ENCODE data around the gene FKBP5.
"Not testable (repeated sequence)": the region's sequence is repeated elsewhere in the genome, so short reads cannot be mapped to it uniquely, and the experiment has no call there.

FKBP5 gene

DNA sequence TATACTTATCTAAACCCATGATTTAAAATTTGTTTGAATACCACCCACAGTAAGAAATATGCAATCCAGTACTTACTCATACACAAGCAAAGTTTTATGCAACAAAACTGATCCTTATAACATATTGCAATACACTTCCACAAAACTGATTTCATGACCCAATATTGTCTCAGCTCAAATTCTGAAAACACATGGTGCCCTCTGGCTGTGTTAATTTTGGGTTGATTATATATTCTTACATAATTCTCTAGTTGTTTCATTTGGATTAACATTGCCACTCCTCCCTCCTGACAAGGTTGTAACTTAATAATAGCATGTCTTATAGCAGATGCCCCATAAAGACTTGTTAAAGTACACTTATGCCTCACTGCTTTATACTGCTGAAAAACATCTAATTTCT is 103.1 kb downstream of the FKBP5 start:
- H3K27me3 Mint-ChIP-seq = no peaks in the 10 kb centered on the region
- no peak for DNase-seq
- H3K9me3 Mint-ChIP-seq = no peaks in the 10 kb centered on the region
- no peak overlapping the region for H3K4me3 Mint-ChIP-seq
- peaks cover 23% of the 10 kb centered on the region for H3K36me3 Mint-ChIP-seq (ENCODE audit: insufficient read depth)
- H3K27ac Mint-ChIP-seq = peak overlapping the region; percentile 55 to 81
- ATAC-seq (replicated peaks) = no peak
- H3K4me1 Mint-ChIP-seq (ENCODE audit: low read depth in 2 of 2) = peaks cover 16 to 38% of the 10 kb centered on the region in 2 donors

- H3K4me3 Mint-ChIP-seq = no peak overlapping the region
- H3K27ac Mint-ChIP-seq = peak overlapping the region; percentile 38 to 49
- peaks cover 12 to 33% of the 10 kb centered on the region in 2 donors for H3K4me1 Mint-ChIP-seq (ENCODE audit: low read depth in 2 of 2)
- DNase-seq = peak; percentile 65 to 74 (median 72)
- peaks cover 27% of the 10 kb centered on the region for H3K36me3 Mint-ChIP-seq (ENCODE audit: insufficient read depth)
- ATAC-seq (replicated peaks) = peak; percentile 75
- no peaks in the 10 kb centered on the region for H3K9me3 Mint-ChIP-seq
- no peaks in the 10 kb centered on the region for H3K27me3 Mint-ChIP-seq
Measured at GRCh38 chr6:35583893-35584688, 104.6 kb downstream of the FKBP5 start.

DNA sequence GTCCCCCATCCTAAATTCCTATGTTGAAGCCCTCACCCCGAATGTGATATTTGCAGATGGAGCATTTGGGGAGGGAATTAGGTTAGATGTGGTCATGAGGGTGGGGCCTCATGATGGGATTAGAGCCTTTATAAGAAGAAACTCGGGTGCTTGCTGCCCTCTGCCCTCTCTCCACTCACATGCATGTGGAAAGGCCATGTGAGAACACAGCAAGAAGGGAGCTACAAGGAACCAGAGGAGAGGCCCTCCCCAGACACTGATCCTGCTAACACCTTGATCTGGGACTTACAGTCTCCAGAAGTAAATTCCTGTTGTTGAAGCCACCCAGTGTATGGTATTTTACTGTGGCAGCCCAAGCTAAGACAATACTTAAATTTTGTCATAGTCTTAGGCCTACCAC is 106.4 kb downstream of the FKBP5 start:
- Mint-ChIP-seq H3K9me3 (no peaks in the 10 kb centered on the region), H3K4me3 (no peak overlapping the region), H3K36me3 (ENCODE audit: insufficient read depth) (peaks cover 35% of the 10 kb centered on the region), H3K4me1 (ENCODE audit: low read depth in 2 of 2) (peaks cover 12 to 29% of the 10 kb centered on the region in 2 donors), H3K27ac (no peak overlapping the region), H3K27me3 (no peaks in the 10 kb centered on the region)
- no peak for DNase-seq
- ATAC-seq (replicated peaks) = no peak

DNA sequence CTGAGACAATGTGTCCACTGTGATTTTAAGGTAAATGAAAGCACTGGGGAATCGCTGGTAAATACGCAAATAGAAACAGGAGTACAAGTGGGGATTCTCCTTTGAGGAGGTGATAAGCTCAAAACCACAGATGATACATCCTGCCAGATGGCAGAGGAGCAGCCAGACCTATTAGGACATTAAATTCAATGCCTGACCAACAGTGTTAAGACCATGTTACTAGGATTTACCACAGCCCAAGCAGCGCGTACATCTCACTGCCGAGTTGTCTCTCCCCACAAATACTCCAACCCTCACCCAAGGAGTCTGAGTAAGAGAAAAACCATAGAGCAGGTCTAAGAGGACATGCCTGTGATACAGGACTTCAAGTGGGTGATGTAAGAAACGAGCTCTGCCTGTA is 107.1 kb downstream of the FKBP5 start:
- Mint-ChIP-seq H3K4me1 (ENCODE audit: low read depth in 2 of 2) (peaks cover 12 to 27% of the 10 kb centered on the region in 2 donors), H3K4me3 (no peak overlapping the region), H3K9me3 (no peaks in the 10 kb centered on the region), H3K36me3 (ENCODE audit: insufficient read depth) (peaks cover 37% of the 10 kb centered on the region), H3K27me3 (no peaks in the 10 kb centered on the region), H3K27ac (peak overlapping the region in 1 of 2 donors; percentile 46)
- DNase-seq = no peak
- ATAC-seq (replicated peaks) = no peak

- H3K4me3 Mint-ChIP-seq = no peak overlapping the region
- peaks cover 37% of the 10 kb centered on the region for H3K36me3 Mint-ChIP-seq (ENCODE audit: insufficient read depth)
- H3K4me1 Mint-ChIP-seq (ENCODE audit: low read depth in 2 of 2) = peaks cover 8 to 19% of the 10 kb centered on the region in 2 donors
- H3K27ac Mint-ChIP-seq = no peak overlapping the region
- H3K27me3 Mint-ChIP-seq = no peaks in the 10 kb centered on the region
- ATAC-seq (replicated peaks) (no peak), DNase-seq (no peak)
- H3K9me3 Mint-ChIP-seq = no peaks in the 10 kb centered on the region
Measured at GRCh38 chr6:35580836-35581235, 107.9 kb downstream of the FKBP5 start.

DNA sequence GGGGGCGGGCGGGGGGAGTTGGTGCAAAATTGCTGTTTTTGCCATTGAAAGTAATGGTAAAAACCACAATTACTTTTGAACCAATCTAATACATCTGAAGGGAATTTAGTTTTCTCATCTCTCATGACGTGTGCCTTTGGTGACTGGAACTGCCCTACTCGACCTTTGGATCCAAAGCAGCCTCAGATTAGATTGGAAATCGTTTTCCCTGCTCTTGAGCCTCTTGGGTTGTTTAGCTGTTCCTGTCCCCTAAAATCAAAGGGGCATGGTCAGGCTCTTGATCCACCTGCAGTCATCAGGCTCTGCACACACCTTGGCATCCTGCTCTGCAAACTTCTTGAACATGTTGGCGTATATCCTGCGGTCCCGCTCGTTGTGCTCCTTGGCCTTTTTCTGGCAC is 112.0 kb downstream of the FKBP5 start:
- Mint-ChIP-seq H3K27ac (no peak overlapping the region), H3K27me3 (no peaks in the 10 kb centered on the region), H3K9me3 (no peaks in the 10 kb centered on the region), H3K4me3 (no peak overlapping the region), H3K4me1 (ENCODE audit: low read depth in 2 of 2) (peaks cover 0 to 2% of the 10 kb centered on the region in 2 donors), H3K36me3 (ENCODE audit: insufficient read depth) (peaks cover 65% of the 10 kb centered on the region)
- DNase-seq = no peak
- no peak for ATAC-seq (replicated peaks)

DNA sequence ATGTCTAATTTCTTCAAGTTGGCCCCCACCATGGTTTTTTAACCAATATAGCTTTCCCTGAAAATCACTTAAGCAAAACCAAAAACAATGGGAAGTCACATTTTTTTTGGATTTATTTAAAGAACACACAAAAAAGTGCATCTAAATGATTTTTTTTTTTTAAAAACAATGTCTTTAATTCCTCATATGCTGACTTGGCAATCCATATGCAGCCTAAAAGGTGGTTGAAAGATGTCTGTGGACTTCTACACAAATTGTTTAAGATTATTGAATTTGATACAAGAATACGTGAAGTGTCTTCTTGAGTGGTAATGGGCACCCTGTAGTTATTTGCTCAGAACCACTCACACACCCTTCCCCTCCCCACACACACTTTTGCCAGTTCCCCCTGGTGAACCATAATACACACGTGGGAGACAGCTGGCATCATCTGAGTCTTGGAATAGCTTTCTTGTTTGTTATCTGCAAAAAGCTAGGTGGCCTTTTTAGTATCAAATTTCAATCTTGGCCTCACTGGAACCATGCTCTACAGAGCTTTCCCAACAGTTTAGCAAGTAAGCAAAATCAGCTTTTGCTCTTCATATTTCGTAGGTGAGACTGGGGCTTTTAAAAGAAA is 115.1 kb downstream of the FKBP5 start:
- H3K4me3 Mint-ChIP-seq = no peak overlapping the region
- DNase-seq (no peak), ATAC-seq (replicated peaks) (no peak)
- H3K9me3 Mint-ChIP-seq = no peaks in the 10 kb centered on the region
- H3K27me3 Mint-ChIP-seq = no peaks in the 10 kb centered on the region
- H3K36me3 Mint-ChIP-seq (ENCODE audit: insufficient read depth) = peaks cover 58% of the 10 kb centered on the region
- no peak overlapping the region for H3K27ac Mint-ChIP-seq
- no peaks in the 10 kb centered on the region for H3K4me1 Mint-ChIP-seq (ENCODE audit: low read depth in 2 of 2)

DNA sequence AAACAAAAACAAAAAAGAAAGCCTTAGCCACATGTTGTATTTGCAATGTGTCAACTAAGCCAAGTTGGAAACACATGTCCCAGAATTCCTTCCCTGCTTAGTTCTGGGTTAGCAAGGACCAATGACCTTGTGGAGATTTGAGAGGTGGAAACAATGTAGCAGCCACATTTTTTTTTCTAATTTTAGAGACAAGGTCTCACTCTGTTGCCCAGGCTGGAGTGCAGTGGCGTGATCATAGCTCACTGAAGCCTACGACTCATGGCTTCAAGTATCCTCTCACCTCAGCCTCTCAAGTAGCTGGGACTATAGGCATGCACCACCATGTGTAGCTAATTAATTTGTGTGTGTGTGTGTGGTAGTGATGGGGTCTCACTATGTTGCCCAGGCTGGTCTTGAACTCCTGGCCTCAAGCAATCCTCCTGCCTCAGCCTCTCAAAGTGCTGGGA is 117.8 kb downstream of the FKBP5 start:
- DNase-seq; H3K9me3 Mint-ChIP-seq; ATAC-seq (replicated peaks); H3K27me3 Mint-ChIP-seq; H3K27ac Mint-ChIP-seq; H3K4me3 Mint-ChIP-seq; H3K4me1 Mint-ChIP-seq (ENCODE audit: low read depth in 2 of 2): not testable (repeated sequence)
- H3K36me3 Mint-ChIP-seq (ENCODE audit: insufficient read depth) = peaks cover 33% of the 10 kb centered on the region

GRCh38 chr6:35569011-35569461 is 119.7 kb downstream of the FKBP5 start:
- no peak overlapping the region for H3K4me3 Mint-ChIP-seq
- no peaks in the 10 kb centered on the region for H3K9me3 Mint-ChIP-seq
- DNase-seq (peak in 2 of 3 experiments; percentile 8 to 26), ATAC-seq (replicated peaks) (peak; percentile 66)
- no peak overlapping the region for H3K27ac Mint-ChIP-seq
- peaks cover 12 to 19% of the 10 kb centered on the region in 2 donors for H3K27me3 Mint-ChIP-seq
- H3K36me3 Mint-ChIP-seq (ENCODE audit: insufficient read depth) = peaks cover 20% of the 10 kb centered on the region
- no peaks in the 10 kb centered on the region for H3K4me1 Mint-ChIP-seq (ENCODE audit: low read depth in 2 of 2)

DNA sequence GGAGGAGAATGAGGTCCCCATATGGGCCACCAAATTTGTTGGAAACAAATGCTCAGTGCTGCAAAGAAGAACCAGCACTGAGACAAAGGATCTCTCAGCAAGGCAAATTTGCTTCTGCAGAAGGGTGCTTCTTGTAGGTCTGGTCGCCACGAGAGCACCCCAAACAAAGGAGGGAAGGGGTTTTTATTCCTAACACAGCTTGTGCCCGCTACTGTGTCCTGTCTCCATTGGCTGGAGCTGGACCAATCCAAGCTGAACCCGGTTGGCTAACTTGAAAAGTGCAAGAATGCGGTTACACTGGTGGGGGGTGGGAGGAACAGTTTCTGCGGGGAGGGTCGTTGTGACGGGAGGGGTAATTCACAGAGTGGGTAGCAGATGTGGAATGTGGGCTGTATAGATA is 121.9 kb downstream of the FKBP5 start:
- ATAC-seq (replicated peaks) = no peak
- DNase-seq = no peak
- H3K27ac Mint-ChIP-seq = peak overlapping the region in 1 of 2 donors; percentile 15
- no peaks in the 10 kb centered on the region for H3K9me3 Mint-ChIP-seq
- peaks cover 25 to 31% of the 10 kb centered on the region in 2 donors for H3K27me3 Mint-ChIP-seq
- peaks cover 4% of the 10 kb centered on the region for H3K36me3 Mint-ChIP-seq (ENCODE audit: insufficient read depth)
- H3K4me1 Mint-ChIP-seq (ENCODE audit: low read depth in 2 of 2) = no peaks in the 10 kb centered on the region
- no peak overlapping the region for H3K4me3 Mint-ChIP-seq

DNA sequence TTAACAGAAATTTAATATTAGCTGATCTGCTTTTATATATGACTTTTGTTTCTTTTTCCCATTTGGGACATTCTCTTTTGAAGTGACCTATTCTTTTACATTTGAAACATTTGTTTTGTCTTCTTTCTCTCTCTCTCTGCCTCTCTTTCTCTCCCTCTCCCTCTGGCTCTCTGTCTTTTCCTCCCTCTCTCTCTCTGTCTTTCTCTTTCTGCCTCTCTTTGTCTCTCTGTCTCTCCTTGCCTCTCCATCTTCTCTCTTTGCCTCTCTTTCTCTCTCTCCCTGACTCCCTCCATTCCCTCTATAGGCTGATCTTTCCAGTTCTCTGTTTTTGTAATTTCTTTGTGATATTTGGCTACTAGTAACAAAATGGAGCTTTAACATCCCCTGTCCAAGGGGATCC is 124.0 kb downstream of the FKBP5 start:
- Mint-ChIP-seq H3K36me3 (ENCODE audit: insufficient read depth) (peaks cover 4% of the 10 kb centered on the region), H3K27ac (no peak overlapping the region), H3K9me3 (no peaks in the 10 kb centered on the region), H3K27me3 (peaks cover 25 to 31% of the 10 kb centered on the region in 2 donors), H3K4me1 (ENCODE audit: low read depth in 2 of 2) (no peaks in the 10 kb centered on the region), H3K4me3 (no peak overlapping the region)
- ATAC-seq (replicated peaks) (no peak), DNase-seq (no peak)

- Mint-ChIP-seq H3K36me3 (ENCODE audit: insufficient read depth) (no peaks in the 10 kb centered on the region), H3K4me1 (ENCODE audit: low read depth in 2 of 2) (no peaks in the 10 kb centered on the region), H3K27me3 (peaks cover 25 to 31% of the 10 kb centered on the region in 2 donors), H3K4me3 (no peak overlapping the region), H3K27ac (no peak overlapping the region), H3K9me3 (no peaks in the 10 kb centered on the region)
- DNase-seq (no peak), ATAC-seq (replicated peaks) (no peak)
Measured at GRCh38 chr6:35562060-35562459, 126.7 kb downstream of the FKBP5 start.

GRCh38 chr6:35561113-35561512 is 127.6 kb downstream of the FKBP5 start:
- Mint-ChIP-seq H3K36me3 (ENCODE audit: insufficient read depth) (no peaks in the 10 kb centered on the region), H3K4me3 (no peak overlapping the region), H3K27me3 (peaks cover 18 to 24% of the 10 kb centered on the region in 2 donors), H3K27ac (no peak overlapping the region), H3K4me1 (ENCODE audit: low read depth in 2 of 2) (no peaks in the 10 kb centered on the region), H3K9me3 (no peaks in the 10 kb centered on the region)
- ATAC-seq (replicated peaks) = no peak
- no peak for DNase-seq

DNA sequence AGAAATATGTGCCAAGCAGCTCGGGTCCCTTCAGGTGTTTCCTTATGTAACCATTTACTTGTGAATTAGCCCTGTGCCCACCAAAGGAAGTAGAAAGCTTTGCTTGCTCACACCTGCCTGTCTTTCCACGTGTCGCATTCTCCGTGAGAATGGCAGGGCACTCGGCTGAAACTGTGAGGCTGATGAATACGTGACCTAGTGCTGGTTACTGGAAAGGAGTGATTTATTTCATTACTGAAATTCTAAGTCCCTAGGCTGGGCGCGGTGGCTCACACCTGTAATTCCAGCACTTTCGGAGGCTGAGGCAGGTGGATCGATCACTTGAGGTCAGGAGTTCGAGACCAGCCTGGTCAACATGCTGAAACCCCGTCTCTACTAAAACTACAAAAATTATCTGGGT is 130.1 kb downstream of the FKBP5 start:
- Mint-ChIP-seq H3K4me1 (ENCODE audit: low read depth in 2 of 2) (no peaks in the 10 kb centered on the region), H3K27ac (no peak overlapping the region), H3K27me3 (peaks cover 4 to 26% of the 10 kb centered on the region in 2 donors), H3K9me3 (no peaks in the 10 kb centered on the region), H3K36me3 (ENCODE audit: insufficient read depth) (no peaks in the 10 kb centered on the region), H3K4me3 (no peak overlapping the region)
- ATAC-seq (replicated peaks) (no peak), DNase-seq (no peak)

Measured in effector memory CD8-positive, alpha-beta T cell (primary cell).